Measurements from ENCODE around the gene LRRC4C. TPM values are rescaled to one million over a fixed set of nuclear protein-coding genes. Genes with fewer than 3 reads are reported as not detected.

Gene LRRC4C
- total RNA-seq, 1 donor from 2014 or later = 14.0 TPM

- Mint-ChIP-seq H3K27me3 (peaks cover 14% of the 10 kb centered on the region), H3K4me3 (no peak overlapping the region), H3K27ac (no peak overlapping the region), H3K4me1 (ENCODE audit: unreplicated experiment) (no peaks in the 10 kb centered on the region), H3K9me3 (no peaks in the 10 kb centered on the region), H3K36me3 (peaks cover 3% of the 10 kb centered on the region)
- DNase-seq (ENCODE audit: extremely low spot score, unreplicated experiment) = no peak
- TF ChIP-seq CTCF (conservative IDR thresholded peaks at IDR 0.05) = no peak
These were observed 184.6 kb downstream of the LRRC4C start for GRCh38 chr11:41274831-41275230.

GRCh38 chr11:41273908-41274307, 185.5 kb downstream of the LRRC4C start:
- peaks cover 3% of the 10 kb centered on the region for H3K36me3 Mint-ChIP-seq

GRCh38 chr11:41267451-41267850, 192.0 kb downstream of the LRRC4C start:
- H3K4me1 Mint-ChIP-seq (ENCODE audit: unreplicated experiment) = no peaks in the 10 kb centered on the region
- peaks cover 8% of the 10 kb centered on the region for H3K27me3 Mint-ChIP-seq
- H3K36me3 Mint-ChIP-seq = no peaks in the 10 kb centered on the region
- H3K4me3 Mint-ChIP-seq = no peak overlapping the region
- H3K27ac Mint-ChIP-seq = no peak overlapping the region
- TF ChIP-seq CTCF (conservative IDR thresholded peaks at IDR 0.05) = no peak
- no peaks in the 10 kb centered on the region for H3K9me3 Mint-ChIP-seq
- no peak for DNase-seq (ENCODE audit: extremely low spot score, unreplicated experiment)

More at GRCh38 chr11:41273908-41274307, 185.5 kb downstream of the LRRC4C start:
- DNase-seq (ENCODE audit: extremely low spot score, unreplicated experiment) = no peak
- H3K4me3 Mint-ChIP-seq = no peak overlapping the region
- no peaks in the 10 kb centered on the region for H3K9me3 Mint-ChIP-seq
- no peaks in the 10 kb centered on the region for H3K4me1 Mint-ChIP-seq (ENCODE audit: unreplicated experiment)
- no peak overlapping the region for H3K27ac Mint-ChIP-seq
- TF ChIP-seq CTCF (conservative IDR thresholded peaks at IDR 0.05) = no peak
- peaks cover 14% of the 10 kb centered on the region for H3K27me3 Mint-ChIP-seq

GRCh38 chr11:41256041-41256440, 203.4 kb downstream of the LRRC4C start:
- DNase-seq (ENCODE audit: extremely low spot score, unreplicated experiment) = no peak
- Mint-ChIP-seq H3K4me3 (no peak overlapping the region), H3K36me3 (no peaks in the 10 kb centered on the region), H3K9me3 (no peaks in the 10 kb centered on the region), H3K4me1 (ENCODE audit: unreplicated experiment) (peaks cover 10% of the 10 kb centered on the region), H3K27me3 (peaks cover 4% of the 10 kb centered on the region), H3K27ac (no peak overlapping the region)
- no peak for TF ChIP-seq CTCF (conservative IDR thresholded peaks at IDR 0.05)

GRCh38 chr11:41254966-41255365, 204.5 kb downstream of the LRRC4C start:
- DNase-seq (ENCODE audit: extremely low spot score, unreplicated experiment) = no peak
- Mint-ChIP-seq H3K9me3 (no peaks in the 10 kb centered on the region), H3K27me3 (peaks cover 4% of the 10 kb centered on the region), H3K27ac (no peak overlapping the region), H3K4me1 (ENCODE audit: unreplicated experiment) (peaks cover 10% of the 10 kb centered on the region), H3K36me3 (no peaks in the 10 kb centered on the region), H3K4me3 (no peak overlapping the region)
- no peak for TF ChIP-seq CTCF (conservative IDR thresholded peaks at IDR 0.05)

GRCh38 chr11:41250408-41250935, 209.0 kb downstream of the LRRC4C start:
- H3K4me1 Mint-ChIP-seq (ENCODE audit: unreplicated experiment) = peaks cover 5% of the 10 kb centered on the region
- H3K9me3 Mint-ChIP-seq = no peaks in the 10 kb centered on the region
- no peaks in the 10 kb centered on the region for H3K36me3 Mint-ChIP-seq

More at GRCh38 chr11:41250408-41250935, 209.0 kb downstream of the LRRC4C start:
- no peak for TF ChIP-seq CTCF (conservative IDR thresholded peaks at IDR 0.05)
- H3K27me3 Mint-ChIP-seq = peaks cover 12% of the 10 kb centered on the region
- no peak overlapping the region for H3K4me3 Mint-ChIP-seq
- no peak overlapping the region for H3K27ac Mint-ChIP-seq
- no peak for DNase-seq (ENCODE audit: extremely low spot score, unreplicated experiment)
